Thoracic aorta (tissue), 2 donors: ENCODE data around the gene KHDC4. TPM values are rescaled to one million over a fixed set of nuclear protein-coding genes. Genes with fewer than 3 reads are reported as not detected.
A peak's percentile ranks its signal among the peaks of the same experiment; 100 is the strongest.

Experiments used
- ATAC-seq: fragments of 150-250 bp; one replicate; pipeline ENCODE4 v1.8.0; 2017; ENCODE audit warnings: low read depth; ENCODE audit not compliant: insufficient number of reproducible peaks, low FRiP score
- DNase-seq: peaks from one replicate; pipeline ENCODE4 v3.0.0-alpha.2; 2020; ENCODE audit warnings: low spot score
- H3K27ac ChIP-seq, 2 donors: fragments of 200-600 bp; sonication (generic); 1 replicate in 1 of 2; 2 replicates in 1 of 2; pipeline ENCODE4 v1.5.1; 2016; ENCODE audit warnings: mild to moderate bottlenecking in 2 of 2, moderate library complexity in 2 of 2
- H3K27me3 ChIP-seq: fragments of 200-600 bp; sonication (generic); replicated peaks from 2 replicates; pipeline ENCODE4 v1.6.0; 2016; ENCODE audit warnings: mild to moderate bottlenecking; ENCODE audit not compliant: insufficient read depth
- H3K36me3 ChIP-seq: fragments of 200-600 bp; sonication (generic); one replicate; pipeline ENCODE4 v1.5.1; 2016
- H3K4me1 ChIP-seq, 2 donors: fragments of 200-600 bp; sonication (generic); 1 replicate in 1 of 2; 2 replicates in 1 of 2; pipeline versions ENCODE4 v1.5.1 to v1.6.0; 2016; ENCODE audit warnings: low read depth in 2 of 2, mild to moderate bottlenecking in 1 of 2; ENCODE audit not compliant: control insufficient read depth in 1 of 2
- H3K4me3 ChIP-seq: fragments of 200-600 bp; sonication (generic); 2 replicates; pipeline ENCODE4 v1.5.1; 2016; ENCODE audit warnings: mild to moderate bottlenecking
- H3K9me3 ChIP-seq: fragments of 200-600 bp; sonication (generic); 2 replicates; pipeline ENCODE4 v1.5.1; 2016
- CTCF ChIP-seq: fragments of 200-600 bp; sonication (generic); IDR thresholded peaks from one replicate; pipeline ENCODE4 v1.5.1; 2019; ENCODE audit warnings: antibody characterized with exemption
- total RNA-seq, 2 donors: library from RNA; depleted of rRNA; stranded (reverse); fragments of >200 nt; gene quantifications; one replicate each; pipeline versions ENCODE4 v1.1.0 to v1.2.3, GENCODE V29; 2016

The KHDC4 gene
- total RNA-seq, 2 donors from 2014 or later: 50.6 to 56.9 TPM

DNA sequence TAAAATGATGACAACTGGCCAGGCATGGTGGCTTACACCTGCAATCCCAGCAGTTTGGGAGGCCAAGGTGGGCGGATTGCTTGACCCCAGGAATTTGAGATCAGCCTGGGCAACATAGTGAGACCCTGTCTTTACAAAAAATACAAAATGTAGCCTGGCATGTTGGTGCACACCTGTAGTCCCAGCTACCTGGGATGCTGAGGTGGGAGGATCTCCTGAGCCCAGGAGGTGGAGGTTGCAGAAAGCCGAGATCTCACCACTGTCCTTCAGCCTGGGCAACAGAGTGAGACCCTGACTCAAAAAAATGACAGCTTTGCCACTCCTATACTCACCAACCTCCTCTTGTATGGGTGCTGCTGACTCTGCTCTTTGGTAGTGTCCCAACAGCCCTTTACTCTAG, 56.3 kb downstream of the KHDC4 start:
- Histone ChIP-seq H3K4me1 (no peaks in the 10 kb centered on the region), H3K36me3 (peaks cover 18% of the 10 kb centered on the region), H3K9me3 (no peaks in the 10 kb centered on the region), H3K4me3 (no peak overlapping the region), H3K27me3 (no peaks in the 10 kb centered on the region), H3K27ac (no peak overlapping the region)
- no peak for TF ChIP-seq CTCF
- DNase-seq: no peak
- no peak for ATAC-seq

- H3K4me1 ChIP-seq: peaks cover 4 to 12% of the 10 kb centered on the region in 2 donors
- no peak for TF ChIP-seq CTCF
- H3K36me3 ChIP-seq: peaks cover 14% of the 10 kb centered on the region
- ATAC-seq: no peak
- H3K9me3 ChIP-seq: no peaks in the 10 kb centered on the region
- H3K27me3 ChIP-seq: no peaks in the 10 kb centered on the region
- no peak for DNase-seq
- H3K4me3 ChIP-seq: no peak overlapping the region
- no peak overlapping the region for H3K27ac ChIP-seq
Measured at GRCh38 chr1:155873860-155874259, 60.4 kb downstream of the KHDC4 start.

DNA sequence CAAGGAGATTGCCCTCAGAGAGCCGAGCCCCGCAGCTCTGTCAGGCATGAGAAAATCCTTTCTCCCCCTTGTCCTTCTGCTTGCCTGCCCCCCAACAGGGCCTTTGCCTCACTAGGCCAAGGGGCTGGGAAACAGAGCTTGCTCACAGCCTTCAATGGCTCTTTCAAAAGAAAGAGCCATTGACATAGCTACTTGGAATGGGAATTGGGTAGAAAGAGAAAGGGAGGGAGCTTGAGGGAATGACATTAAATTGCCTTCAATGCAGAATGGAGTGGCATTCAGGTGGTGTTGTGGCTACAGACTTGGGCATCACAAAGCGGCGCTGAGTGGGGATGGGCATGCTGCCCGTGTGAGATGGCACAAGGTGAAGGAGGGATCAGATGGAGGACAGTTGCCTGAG, 61.7 kb downstream of the KHDC4 start:
- DNase-seq: no peak
- Histone ChIP-seq H3K27ac (no peak overlapping the region), H3K36me3 (peaks cover 14% of the 10 kb centered on the region), H3K4me1 (peaks cover 4 to 12% of the 10 kb centered on the region in 2 donors), H3K9me3 (no peaks in the 10 kb centered on the region), H3K4me3 (no peak overlapping the region), H3K27me3 (no peaks in the 10 kb centered on the region)
- ATAC-seq: no peak
- TF ChIP-seq CTCF: no peak

GRCh38 chr1:155871390-155871789, 62.8 kb downstream of the KHDC4 start:
- no peaks in the 10 kb centered on the region for H3K9me3 ChIP-seq
- H3K27ac ChIP-seq: peak overlapping the region; percentile 4
- no peak for DNase-seq
- H3K4me1 ChIP-seq: peaks cover 4 to 12% of the 10 kb centered on the region in 2 donors
- ATAC-seq: no peak
- TF ChIP-seq CTCF: no peak
- no peak overlapping the region for H3K4me3 ChIP-seq
- H3K27me3 ChIP-seq: no peaks in the 10 kb centered on the region
- H3K36me3 ChIP-seq: peaks cover 14% of the 10 kb centered on the region

GRCh38 chr1:155867766-155868165, 66.4 kb downstream of the KHDC4 start:
- DNase-seq: no peak
- H3K4me3 ChIP-seq: no peak overlapping the region
- no peak for TF ChIP-seq CTCF
- H3K27ac ChIP-seq: no peak overlapping the region
- peaks cover 4 to 12% of the 10 kb centered on the region in 2 donors for H3K4me1 ChIP-seq
- H3K27me3 ChIP-seq: no peaks in the 10 kb centered on the region
- ATAC-seq: no peak
- H3K36me3 ChIP-seq: peaks cover 10% of the 10 kb centered on the region
- H3K9me3 ChIP-seq: no peaks in the 10 kb centered on the region
